Prostate gland (tissue), 2 donors: ENCODE results near the gene CCNJL. TPM values are rescaled to one million over a fixed set of nuclear protein-coding genes. Genes with fewer than 3 reads are reported as not detected.

Source experiments
- DNase-seq: peaks from one replicate; pipeline ENCODE4 v3.0.0-alpha.2; 2019; ENCODE audit warnings: low spot score
- H3K27ac ChIP-seq, 2 donors: fragments of 200-600 bp; sonication (generic); 2 replicates each; pipeline ENCODE4 v1.5.1; 2017 to 2019
- H3K27me3 ChIP-seq: fragments of 200-600 bp; sonication (generic); replicated peaks from 2 replicates; pipeline ENCODE4 v1.5.1; 2019; ENCODE audit not compliant: insufficient read depth
- H3K36me3 ChIP-seq, 2 donors: fragments of 200-600 bp; sonication (generic); 1 replicate in 1 of 2; 2 replicates in 1 of 2; pipeline versions ENCODE4 v1.5.1 to v1.8.1; 2017 to 2019
- H3K4me1 ChIP-seq: fragments of 200-600 bp; sonication (generic); replicated peaks from 2 replicates; pipeline ENCODE4 v1.5.1; 2019
- H3K4me3 ChIP-seq, 2 donors: fragments of 200-600 bp; sonication (generic); 2 replicates each; pipeline ENCODE4 v1.5.1; 2017 to 2019
- H3K9me3 ChIP-seq: fragments of 200-600 bp; sonication (generic); 2 replicates; pipeline ENCODE4 v1.5.1; 2017
- POLR2A ChIP-seq: fragments of 450-650 bp; IDR thresholded peaks from one replicate; pipeline ENCODE4 v1.6.1; 2016; ENCODE audit warnings: antibody characterized with exemption, mild to moderate bottlenecking
- POLR2AphosphoS5 ChIP-seq: sonication (generic); formaldehyde crosslinking; IDR thresholded peaks from one replicate; pipeline ENCODE4 v1.6.1; 2017; ENCODE audit warnings: antibody characterized with exemption
- WGBS: methylation state at CpG from one replicate; pipeline ENCODE4 v1.1.5; 2018; 5-methylcytosine and 5-hydroxymethylcytosine counted together
- intact Hi-C: fragments of 100-400 bp; cut with DNase I; formaldehyde crosslinking; loops from one replicate; pipeline ENCODE4 v1.14.2; 2022
- total RNA-seq, 2 donors: library from RNA; depleted of rRNA; stranded (reverse); fragments of >200 nt; gene quantifications; one replicate each; pipeline ENCODE4 v1.1.0, GENCODE V29; 2016
- TF ChIP-seq, protein P1 (sequence below), 4 experiments: fragments of 200-600 bp in 2 of 4; fragments of 450-650 bp in 2 of 4; sonication (generic) in 2 of 4; IDR thresholded peaks; 1 replicate in 3 of 4; 2 replicates in 1 of 4; pipeline ENCODE4 v1.5.1; 2016 to 2019; ENCODE audit warnings: antibody characterized with exemption in 4 of 4, mild to moderate bottlenecking in 2 of 4, moderate library complexity in 2 of 4

CCNJL gene
- total RNA-seq, 2 donors from 2014 or later, result 4.1 to 26.7 TPM

DNA sequence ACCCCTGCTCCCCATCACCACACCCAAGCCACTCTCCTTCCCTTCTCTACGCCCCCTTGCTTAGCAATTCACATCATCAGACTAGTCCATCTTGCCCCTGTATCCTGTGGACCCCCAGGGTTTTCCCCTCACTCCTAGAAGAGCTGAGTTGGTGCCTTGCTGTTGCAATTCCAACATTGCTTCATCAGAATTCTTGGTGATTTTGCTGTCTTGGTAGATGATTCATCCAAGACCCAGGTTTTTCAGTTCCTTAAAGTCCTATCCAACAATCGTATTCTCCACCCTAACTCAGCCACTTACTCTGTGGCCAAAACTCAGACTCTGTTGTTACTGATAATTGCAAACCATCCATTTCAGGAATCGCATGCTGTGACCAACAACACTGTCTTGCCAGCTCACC is 21.4 kb upstream of the CCNJL start:
- no peaks in the 10 kb centered on the region for H3K9me3 ChIP-seq
- no peak for DNase-seq
- TF ChIP-seq POLR2A (no peak), POLR2AphosphoS5 (no peak)
- TF ChIP-seq, protein P1, sequence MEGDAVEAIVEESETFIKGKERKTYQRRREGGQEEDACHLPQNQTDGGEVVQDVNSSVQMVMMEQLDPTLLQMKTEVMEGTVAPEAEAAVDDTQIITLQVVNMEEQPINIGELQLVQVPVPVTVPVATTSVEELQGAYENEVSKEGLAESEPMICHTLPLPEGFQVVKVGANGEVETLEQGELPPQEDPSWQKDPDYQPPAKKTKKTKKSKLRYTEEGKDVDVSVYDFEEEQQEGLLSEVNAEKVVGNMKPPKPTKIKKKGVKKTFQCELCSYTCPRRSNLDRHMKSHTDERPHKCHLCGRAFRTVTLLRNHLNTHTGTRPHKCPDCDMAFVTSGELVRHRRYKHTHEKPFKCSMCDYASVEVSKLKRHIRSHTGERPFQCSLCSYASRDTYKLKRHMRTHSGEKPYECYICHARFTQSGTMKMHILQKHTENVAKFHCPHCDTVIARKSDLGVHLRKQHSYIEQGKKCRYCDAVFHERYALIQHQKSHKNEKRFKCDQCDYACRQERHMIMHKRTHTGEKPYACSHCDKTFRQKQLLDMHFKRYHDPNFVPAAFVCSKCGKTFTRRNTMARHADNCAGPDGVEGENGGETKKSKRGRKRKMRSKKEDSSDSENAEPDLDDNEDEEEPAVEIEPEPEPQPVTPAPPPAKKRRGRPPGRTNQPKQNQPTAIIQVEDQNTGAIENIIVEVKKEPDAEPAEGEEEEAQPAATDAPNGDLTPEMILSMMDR (IDR thresholded peaks at IDR 0.05), result no peak
- intact Hi-C loops, result no loop called here
- WGBS, result 92% methylated on average over 3 of the region's 3 CpGs
- H3K36me3 ChIP-seq, result no peaks in the 10 kb centered on the region
- H3K4me1 ChIP-seq, result no peaks in the 10 kb centered on the region
- no peak overlapping the region for H3K4me3 ChIP-seq
- no peak overlapping the region for H3K27ac ChIP-seq
- no peaks in the 10 kb centered on the region for H3K27me3 ChIP-seq

DNA sequence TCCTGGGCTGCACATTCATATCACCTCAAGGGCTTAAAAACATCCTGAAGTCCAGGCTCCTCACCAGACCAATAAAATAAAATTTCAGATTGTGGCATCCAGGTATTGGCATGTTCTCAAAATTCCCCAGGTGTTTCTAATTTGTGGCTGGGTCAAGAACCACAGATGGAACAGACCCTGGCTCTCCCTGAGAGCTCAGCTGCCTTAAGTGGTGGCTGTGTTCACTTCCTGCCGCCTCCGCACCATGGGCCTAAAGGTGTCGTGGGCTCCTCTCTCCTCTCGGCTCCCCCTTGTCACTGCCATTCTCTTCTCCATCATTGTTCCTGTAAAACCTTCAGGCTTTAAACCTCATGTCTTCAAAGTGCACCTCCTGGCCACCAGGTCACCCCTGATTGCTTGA is 17.8 kb upstream of the CCNJL start:
- 80% methylated on average over 4 of the region's 4 CpGs for WGBS
- no peak for TF ChIP-seq POLR2A
- no peak for DNase-seq
- H3K36me3 ChIP-seq, result no peaks in the 10 kb centered on the region
- no peak overlapping the region for H3K4me3 ChIP-seq
- H3K27me3 ChIP-seq, result no peaks in the 10 kb centered on the region
- no peaks in the 10 kb centered on the region for H3K9me3 ChIP-seq
- intact Hi-C loops, result no loop called here
- no peaks in the 10 kb centered on the region for H3K4me1 ChIP-seq
- no peak overlapping the region for H3K27ac ChIP-seq

DNA sequence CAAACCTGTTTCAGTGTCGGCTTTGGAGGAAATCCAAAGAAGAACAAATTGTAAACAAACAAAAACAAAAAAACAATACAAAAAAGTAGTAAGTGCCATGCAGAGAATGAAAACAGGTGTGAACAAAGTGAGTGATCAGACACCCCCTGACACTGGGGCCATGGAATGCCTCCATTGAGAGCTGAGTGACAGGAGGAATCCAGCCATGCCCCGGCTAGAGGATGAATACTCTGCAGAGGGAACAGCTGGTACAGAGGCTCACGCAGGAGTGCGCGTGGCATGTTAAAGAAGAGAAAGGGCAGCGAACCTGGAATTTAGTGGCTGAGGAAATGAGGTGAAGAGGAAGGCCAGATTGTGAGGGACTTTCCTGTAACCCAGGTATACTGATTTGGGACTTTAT is 15.5 kb upstream of the CCNJL start:
- WGBS, result 66% methylated on average over 6 of the region's 6 CpGs
- H3K36me3 ChIP-seq, result no peaks in the 10 kb centered on the region
- TF ChIP-seq POLR2AphosphoS5, result no peak
- no peak for TF ChIP-seq POLR2A
- TF ChIP-seq, protein P1 (IDR thresholded peaks at IDR 0.05), result no peak
- H3K27ac ChIP-seq, result no peak overlapping the region
- no peak overlapping the region for H3K4me3 ChIP-seq
- H3K27me3 ChIP-seq, result no peaks in the 10 kb centered on the region
- H3K4me1 ChIP-seq, result no peaks in the 10 kb centered on the region
- H3K9me3 ChIP-seq, result no peaks in the 10 kb centered on the region
- intact Hi-C loops, result no loop called here
- DNase-seq, result no peak

DNA sequence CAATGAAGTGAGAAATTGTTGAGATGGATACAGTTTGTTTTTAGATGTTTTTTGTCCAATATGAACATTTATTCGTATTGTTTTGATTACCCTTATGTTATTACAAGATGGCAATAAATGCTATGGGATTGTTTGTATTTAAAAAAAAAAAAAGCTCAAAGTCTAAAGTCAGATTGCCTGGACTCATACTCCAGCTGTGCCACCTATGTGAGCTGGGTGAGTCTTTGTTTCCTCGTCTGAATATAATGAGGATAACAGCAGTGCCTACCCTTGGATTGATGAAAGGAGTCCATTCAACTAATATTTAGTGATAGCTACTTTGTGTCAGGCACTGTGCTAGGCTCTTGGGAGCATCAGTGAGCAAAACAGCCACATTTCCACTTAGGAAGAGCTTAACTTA is 14.6 kb upstream of the CCNJL start:
- TF ChIP-seq, protein P1 (IDR thresholded peaks at IDR 0.05), result no peak
- no peak for TF ChIP-seq POLR2A
- TF ChIP-seq POLR2AphosphoS5, result no peak
- Histone ChIP-seq H3K4me3 (no peak overlapping the region), H3K9me3 (no peaks in the 10 kb centered on the region), H3K27ac (no peak overlapping the region), H3K4me1 (no peaks in the 10 kb centered on the region), H3K27me3 (no peaks in the 10 kb centered on the region), H3K36me3 (no peaks in the 10 kb centered on the region)
- intact Hi-C loops, result no loop called here
- WGBS, result 94% methylated on average over 2 of the region's 2 CpGs
- DNase-seq, result no peak

DNA sequence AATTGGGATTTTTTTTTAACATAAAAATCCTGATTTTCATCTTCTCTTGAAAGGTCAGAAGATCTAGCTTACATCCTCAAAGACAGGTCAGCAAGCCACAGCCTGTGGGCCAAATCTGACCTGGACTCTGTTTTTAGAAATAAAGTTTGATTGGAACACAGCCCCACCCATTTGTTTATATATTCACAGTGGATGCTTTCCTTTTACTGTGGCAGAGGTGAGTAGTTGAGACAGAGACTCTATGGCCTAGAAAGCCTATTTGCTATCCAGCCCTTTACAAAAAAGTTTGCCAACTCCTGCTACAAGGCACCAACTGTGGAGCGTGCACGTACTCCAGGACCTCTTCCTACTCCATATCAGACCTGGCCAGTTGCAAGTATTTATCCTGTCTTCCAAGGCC is 13.4 kb upstream of the CCNJL start:
- Histone ChIP-seq H3K9me3 (no peaks in the 10 kb centered on the region), H3K27ac (no peak overlapping the region), H3K27me3 (no peaks in the 10 kb centered on the region), H3K36me3 (no peaks in the 10 kb centered on the region), H3K4me3 (no peak overlapping the region), H3K4me1 (no peaks in the 10 kb centered on the region)
- no peak for DNase-seq
- WGBS, result 95% methylated on average over 2 of the region's 2 CpGs
- TF ChIP-seq POLR2A (no peak), POLR2AphosphoS5 (no peak)
- TF ChIP-seq, protein P1 (IDR thresholded peaks at IDR 0.05), result no peak
- intact Hi-C loops, result no loop called here
